AG09309 (cell line): ENCODE results near the gene HOXB4.

Experiments used
- DNase-seq: peaks from one replicate; pipeline ENCODE4 v3.0.0-alpha.2; 2010; ENCODE audit warnings: low read depth
- H3K4me3 ChIP-seq: 2 replicates; pipeline ENCODE4 v1.5.1; 2011; ENCODE audit warnings: mild to moderate bottlenecking, low read depth, low read length, moderate library complexity; ENCODE audit not compliant: control insufficient read depth
- TF ChIP-seq, protein P1 (sequence below): IDR thresholded peaks from 2 replicates; pipeline ENCODE4 v1.5.1; 2011; ENCODE audit warnings: mild to moderate bottlenecking, low read depth, low read length, inconsistent platforms; ENCODE audit not compliant: insufficient read depth, control insufficient read depth; ENCODE audit errors: missing control alignments

Gene HOXB4

DNA sequence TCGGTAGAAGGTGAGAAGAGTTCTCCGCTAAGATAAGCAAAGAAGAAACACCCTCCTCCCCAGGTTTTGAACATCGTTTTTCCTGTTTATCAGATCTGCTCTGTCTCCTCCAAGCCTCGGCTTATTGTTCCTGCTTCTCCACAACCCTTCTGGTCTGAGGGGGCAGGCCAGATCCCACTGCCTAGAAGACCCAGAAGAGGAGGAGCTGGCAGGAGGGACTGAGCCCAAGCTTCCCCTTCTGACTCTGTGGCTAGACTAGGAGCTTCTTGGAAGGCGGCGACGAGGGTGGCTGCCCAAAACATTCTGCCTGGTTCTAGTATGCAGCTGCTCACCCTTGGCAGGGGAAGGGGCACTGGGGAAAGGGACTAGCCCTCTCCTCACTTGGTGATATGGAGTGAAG lies 20.6 kb upstream of the HOXB4 start:
- TF ChIP-seq, protein P1, sequence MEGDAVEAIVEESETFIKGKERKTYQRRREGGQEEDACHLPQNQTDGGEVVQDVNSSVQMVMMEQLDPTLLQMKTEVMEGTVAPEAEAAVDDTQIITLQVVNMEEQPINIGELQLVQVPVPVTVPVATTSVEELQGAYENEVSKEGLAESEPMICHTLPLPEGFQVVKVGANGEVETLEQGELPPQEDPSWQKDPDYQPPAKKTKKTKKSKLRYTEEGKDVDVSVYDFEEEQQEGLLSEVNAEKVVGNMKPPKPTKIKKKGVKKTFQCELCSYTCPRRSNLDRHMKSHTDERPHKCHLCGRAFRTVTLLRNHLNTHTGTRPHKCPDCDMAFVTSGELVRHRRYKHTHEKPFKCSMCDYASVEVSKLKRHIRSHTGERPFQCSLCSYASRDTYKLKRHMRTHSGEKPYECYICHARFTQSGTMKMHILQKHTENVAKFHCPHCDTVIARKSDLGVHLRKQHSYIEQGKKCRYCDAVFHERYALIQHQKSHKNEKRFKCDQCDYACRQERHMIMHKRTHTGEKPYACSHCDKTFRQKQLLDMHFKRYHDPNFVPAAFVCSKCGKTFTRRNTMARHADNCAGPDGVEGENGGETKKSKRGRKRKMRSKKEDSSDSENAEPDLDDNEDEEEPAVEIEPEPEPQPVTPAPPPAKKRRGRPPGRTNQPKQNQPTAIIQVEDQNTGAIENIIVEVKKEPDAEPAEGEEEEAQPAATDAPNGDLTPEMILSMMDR: no peak
- DNase-seq: no peak
- no peak overlapping the region for H3K4me3 ChIP-seq

GRCh38 chr17:48597778-48598631 lies 19.9 kb upstream of the HOXB4 start:
- peak overlapping the region; percentile 6 for H3K4me3 ChIP-seq
- DNase-seq: no peak
- TF ChIP-seq, protein P1: no peak

DNA sequence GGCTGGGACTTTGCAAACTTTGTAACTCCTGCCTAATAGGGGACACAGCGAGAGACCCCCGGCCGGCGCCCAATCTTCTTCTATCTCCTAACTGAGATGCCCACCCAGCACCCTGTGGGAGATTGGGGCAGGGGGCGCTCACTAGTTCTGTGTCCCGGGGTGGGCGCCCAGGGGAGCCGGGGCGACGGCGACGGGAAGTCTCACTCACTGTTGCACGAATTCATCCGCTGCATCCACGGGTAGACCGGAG lies 19.3 kb upstream of the HOXB4 start:
- H3K4me3 ChIP-seq: no peak overlapping the region
- TF ChIP-seq, protein P1: no peak
- no peak for DNase-seq

GRCh38 chr17:48596735-48597527 lies 18.8 kb upstream of the HOXB4 start:
- H3K4me3 ChIP-seq: no peak overlapping the region
- TF ChIP-seq, protein P1: no peak
- no peak for DNase-seq

GRCh38 chr17:48596000-48596734 lies 18.0 kb upstream of the HOXB4 start:
- no peak overlapping the region for H3K4me3 ChIP-seq
- DNase-seq: no peak
- TF ChIP-seq, protein P1: no peak

GRCh38 chr17:48595278-48595999 lies 17.3 kb upstream of the HOXB4 start:
- DNase-seq: no peak
- no peak overlapping the region for H3K4me3 ChIP-seq
- TF ChIP-seq, protein P1: no peak
